ENCODE data around the gene SHROOM3.
A peak's percentile ranks its signal among the peaks of the same experiment; 100 is the strongest.

- TF ChIP-seq CTCF (IDR thresholded peaks at IDR 0.05; ENCODE audit: poor library complexity, severe bottlenecking) (peak; percentile 89), TAF1 (IDR thresholded peaks at IDR 0.05; ENCODE audit: low read depth) (no peak)
These were observed 4.3 kb upstream of the SHROOM3 start for GRCh38 chr4:76430519-76431388.

Measured in neural cell (in vitro differentiated cells).